H1 (cell line): ENCODE results near the gene OSBPL2. TPM values are rescaled to one million over a fixed set of nuclear protein-coding genes. Genes with fewer than 3 reads are reported as not detected.
A peak's percentile ranks its signal among the peaks of the same experiment; 100 is the strongest.

Experiments used
- CTCF ChIA-PET: fragments of 300-600 bp; sonication (Branson Sonifier 250); formaldehyde crosslinking; loops from one replicate; lab custom pipeline; 2021; ENCODE audit not compliant: partially characterized antibody; lab: Charles Lee
- POLR2A ChIA-PET: fragments of 300-600 bp; sonication (Branson Sonifier 250); formaldehyde crosslinking; loops from one replicate; lab custom pipeline; 2021; ENCODE audit warnings: inconsistent platforms; ENCODE audit not compliant: partially characterized antibody; lab: Charles Lee
- DNase-seq, 2 experiments: peaks; one replicate each; pipeline versions ENCODE4 v3.0.0 to v3.0.0-alpha.2; 2010 to 2022; ENCODE audit warnings: low spot score in 2 of 2, low read depth in 1 of 2, mixed read lengths in 1 of 2
- FAIRE-seq: peaks from 2 replicates; lab custom pipeline; 2011; peaks lifted over from hg19 to GRCh38; lab: Jason Lieb, UNC
- H2AFZ ChIP-seq: 2 replicates; pipeline ENCODE4 v1.8.1; 2012; ENCODE audit warnings: low read length, inconsistent platforms
- H2AK5ac ChIP-seq: 2 replicates; pipeline ENCODE4 v1.6.1; 2013; ENCODE audit warnings: low read depth, low read length
- H2BK120ac ChIP-seq: replicated peaks from 2 replicates; pipeline ENCODE3; 2013; ENCODE audit warnings: low read depth, low read length, inconsistent platforms
- H2BK12ac ChIP-seq: 2 replicates; pipeline ENCODE4 v1.6.1; 2013; ENCODE audit warnings: low read depth, low read length
- H2BK15ac ChIP-seq: 2 replicates; pipeline ENCODE4 v1.6.1; 2013; ENCODE audit warnings: low read length
- H2BK20ac ChIP-seq: 2 replicates; pipeline ENCODE4 v1.6.1; 2013; ENCODE audit warnings: low read length
- H2BK5ac ChIP-seq: 2 replicates; pipeline ENCODE4 v1.6.1; 2013; ENCODE audit warnings: low read depth, low read length
- H3K14ac ChIP-seq: 2 replicates; pipeline ENCODE4 v1.6.1; 2013; ENCODE audit warnings: inconsistent platforms; ENCODE audit not compliant: insufficient read length
- H3K18ac ChIP-seq: 2 replicates; pipeline ENCODE4 v1.6.1; 2013; ENCODE audit warnings: low read length; ENCODE audit errors: extremely low read depth
- H3K23ac ChIP-seq: 2 replicates; pipeline ENCODE4 v1.6.1; 2013; ENCODE audit warnings: inconsistent platforms; ENCODE audit not compliant: insufficient read length
- H3K23me2 ChIP-seq: 2 replicates; pipeline ENCODE4 v1.6.1; 2013; ENCODE audit warnings: low read depth, low read length
- H3K27ac ChIP-seq: 2 replicates; pipeline ENCODE4 v1.6.1; 2011; ENCODE audit warnings: low read depth, low read length, inconsistent platforms
- H3K27me3 ChIP-seq, 4 experiments: replicated peaks in 1 of 4; 1 replicate in 1 of 4; 2 replicates in 3 of 4; pipeline versions ENCODE4 v1.6.1 to v1.8.1; 2011 to 2013; ENCODE audit warnings: low read length in 3 of 4, mild to moderate bottlenecking in 3 of 4, inconsistent platforms in 2 of 4, mixed read lengths in 2 of 4, moderate library complexity in 1 of 4; ENCODE audit not compliant: control insufficient read depth in 3 of 4, insufficient read depth in 3 of 4; ENCODE audit errors: extremely low read depth in 1 of 4
- H3K36me3 ChIP-seq, 4 experiments: 2 replicates each; pipeline versions ENCODE4 v1.6.1 to v1.8.1; 2011 to 2013; ENCODE audit warnings: mild to moderate bottlenecking in 4 of 4, low read length in 3 of 4, moderate library complexity in 2 of 4, control low read depth in 1 of 4, inconsistent platforms in 1 of 4; ENCODE audit not compliant: insufficient read depth in 4 of 4, control insufficient read depth in 2 of 4
- H3K4ac ChIP-seq: replicated peaks from 2 replicates; pipeline ENCODE3; 2013; ENCODE audit warnings: low read length, low read depth, mixed read lengths, inconsistent platforms; ENCODE audit not compliant: insufficient read length
- H3K4me1 ChIP-seq, 4 experiments: replicated peaks in 1 of 4; 1 replicate in 1 of 4; 2 replicates in 3 of 4; pipeline versions ENCODE4 v1.6.1 to v1.8.1; 2011 to 2013; ENCODE audit warnings: low read length in 3 of 4, inconsistent platforms in 2 of 4, mixed read lengths in 1 of 4; ENCODE audit not compliant: insufficient read depth in 4 of 4, control insufficient read depth in 3 of 4
- H3K4me2 ChIP-seq, 2 experiments: 2 replicates each; pipeline versions ENCODE4 v1.6.1 to v1.8.1; 2011 to 2013; ENCODE audit warnings: low read depth in 2 of 2, low read length in 2 of 2, control low read depth in 1 of 2, inconsistent platforms in 1 of 2, mild to moderate bottlenecking in 1 of 2; ENCODE audit not compliant: insufficient read depth in 1 of 2
- H3K4me3 ChIP-seq, 4 experiments: fragments of 200-600, 300-600 bp in 1 of 4; sonication (generic), shearing (Covaris generic), sonication (Bioruptor Twin) in 1 of 4; 2 replicates each; pipeline versions ENCODE4 v1.5.1 to v1.8.1; 2011 to 2016; ENCODE audit warnings: low read length in 4 of 4, low read depth in 3 of 4, control low read depth in 2 of 4, inconsistent platforms in 2 of 4, mild to moderate bottlenecking in 2 of 4, mixed read lengths in 1 of 4, moderate library complexity in 1 of 4; ENCODE audit not compliant: insufficient read depth in 2 of 4; ENCODE audit errors: extremely low read depth in 1 of 4
- H3K56ac ChIP-seq: replicated peaks from 2 replicates; pipeline ENCODE3; 2013; ENCODE audit warnings: low read depth, mild to moderate bottlenecking, mixed read lengths, low read length, inconsistent platforms; ENCODE audit not compliant: insufficient read length
- H3K79me1 ChIP-seq: 2 replicates; pipeline ENCODE4 v1.6.1; 2013; ENCODE audit warnings: low read depth, low read length, control low read depth
- H3K79me2 ChIP-seq, 2 experiments: 2 replicates each; pipeline versions ENCODE4 v1.6.1 to v1.8.1; 2012 to 2013; ENCODE audit warnings: low read length in 2 of 2, mild to moderate bottlenecking in 2 of 2, inconsistent platforms in 1 of 2; ENCODE audit not compliant: insufficient read depth in 2 of 2, control insufficient read depth in 1 of 2
- H3K9ac ChIP-seq, 4 experiments: replicated peaks in 1 of 4; 1 replicate in 1 of 4; 2 replicates in 3 of 4; pipeline versions ENCODE4 v1.6.1 to v1.8.1; 2011 to 2013; ENCODE audit warnings: low read depth in 3 of 4, low read length in 3 of 4, control low read depth in 2 of 4, mild to moderate bottlenecking in 2 of 4, moderate library complexity in 2 of 4, inconsistent platforms in 1 of 4; ENCODE audit errors: extremely low read depth in 1 of 4
- H3K9me3 ChIP-seq, 2 experiments: 2 replicates each; pipeline versions ENCODE4 v1.6.1 to v1.8.1; 2012 to 2013; ENCODE audit warnings: mild to moderate bottlenecking in 2 of 2, moderate library complexity in 2 of 2, control low read depth in 1 of 2, inconsistent platforms in 1 of 2, low read depth in 1 of 2, low read length in 1 of 2, mixed read lengths in 1 of 2; ENCODE audit not compliant: insufficient read depth in 2 of 2
- H4K20me1 ChIP-seq, 2 experiments: replicated peaks in 1 of 2; 2 replicates each; pipeline versions ENCODE3 to v1.8.1; 2011 to 2013; ENCODE audit warnings: inconsistent platforms in 2 of 2, low read length in 2 of 2, mild to moderate bottlenecking in 1 of 2; ENCODE audit not compliant: insufficient read depth in 2 of 2, control insufficient read depth in 1 of 2
- H4K5ac ChIP-seq: 2 replicates; pipeline ENCODE4 v1.6.1; 2013; ENCODE audit warnings: low read length, low read depth, mixed read lengths, inconsistent platforms; ENCODE audit not compliant: insufficient read length
- H4K8ac ChIP-seq: 2 replicates; pipeline ENCODE4 v1.8.0; 2013; ENCODE audit warnings: mild to moderate bottlenecking, moderate library complexity, low read length, inconsistent platforms; ENCODE audit not compliant: insufficient read depth; ENCODE audit errors: extremely low read depth
- H4K91ac ChIP-seq: replicated peaks from 2 replicates; pipeline ENCODE3; 2013; ENCODE audit warnings: low read length, mixed read lengths, inconsistent platforms; ENCODE audit not compliant: insufficient read length
- ATF2 ChIP-seq: IDR thresholded peaks from 2 replicates; pipeline ENCODE4 v1.6.1; 2012; ENCODE audit warnings: low read length, inconsistent platforms
- EP300 ChIP-seq, 2 experiments: IDR thresholded peaks; 1 replicate in 1 of 2; 2 replicates in 1 of 2; pipeline ENCODE4 v1.6.1; 2011 to 2012; ENCODE audit warnings: low read depth in 2 of 2, low read length in 2 of 2, mild to moderate bottlenecking in 2 of 2, borderline replicate concordance in 1 of 2, inconsistent platforms in 1 of 2, moderate library complexity in 1 of 2
- KDM4A ChIP-seq: IDR thresholded peaks from one replicate; pipeline ENCODE4 v1.7.1; 2012; ENCODE audit warnings: low read depth, mild to moderate bottlenecking, moderate library complexity, low read length, inconsistent platforms; ENCODE audit not compliant: severe bottlenecking
- MAFK ChIP-seq: IDR thresholded peaks from 2 replicates; pipeline ENCODE4 v1.6.1; 2012; ENCODE audit warnings: low read depth, mild to moderate bottlenecking, improper control_type of control experiment, low read length
- POLR2A ChIP-seq, 2 experiments: IDR thresholded peaks; 1 replicate in 1 of 2; 2 replicates in 1 of 2; pipeline ENCODE4 v1.6.1; 2011; ENCODE audit warnings: low read depth in 2 of 2, low read length in 2 of 2, mild to moderate bottlenecking in 2 of 2; ENCODE audit errors: control extremely low read depth in 1 of 2
- RBBP5 ChIP-seq: IDR thresholded peaks from 2 replicates; pipeline ENCODE4 v1.7.1; 2012; ENCODE audit warnings: low read depth, mild to moderate bottlenecking, inconsistent platforms, low read length, moderate library complexity, borderline replicate concordance
- RFX5 ChIP-seq: IDR thresholded peaks from 2 replicates; pipeline ENCODE4 v1.6.1; 2011; ENCODE audit warnings: low read depth, low read length, improper control_type of control experiment, borderline replicate concordance
- SP1 ChIP-seq: IDR thresholded peaks from 2 replicates; pipeline ENCODE4 v1.6.1; 2011; ENCODE audit warnings: low read depth, low read length
- TBP ChIP-seq: IDR thresholded peaks from 2 replicates; pipeline ENCODE4 v1.6.1; 2011; ENCODE audit warnings: low read depth, low read length, improper control_type of control experiment
- WGBS, 2 experiments: shearing (Covaris generic) in 1 of 2; methylation state at CpG; one replicate each; pipeline versions ENCODE4 v1.1.6 to v1.1.7; 2013 to 2015; ENCODE audit warnings: low lambda C conversion rate in 2 of 2, mixed read lengths in 2 of 2, inconsistent platforms in 1 of 2, low coverage in 1 of 2, missing lambda C conversion rate in 1 of 2; ENCODE audit not compliant: insufficient replicate concordance in 2 of 2, insufficient coverage in 1 of 2, insufficient read length in 1 of 2; ENCODE audit errors: extremely low coverage in 1 of 2, missing lambda C conversion rate in 1 of 2; 5-methylcytosine and 5-hydroxymethylcytosine counted together
- polyA plus RNA-seq, 7 experiments: library from polyadenylated mRNA; depleted of rRNA in 3 of 7; stranded (reverse) in 5 of 7; unstranded in 2 of 7; fragments of >200 nt in 5 of 7; fragments of 200-250 nt in 2 of 7; gene quantifications; 1 replicate in 5 of 7; 2 replicates in 1 of 7; 4 replicates in 1 of 7; pipeline versions ENCODE4 v1.2.1 to v1.2.3, GENCODE V29; 2011 to 2013; ENCODE audit warnings: missing spikeins in 2 of 7, mixed read lengths in 2 of 7
- total RNA-seq: library from RNA; stranded (reverse); fragmentation: NEBNext Ultra II Directional; extraction: Animal tissue kit (Norgen Biotek cat#: 25700); gene quantifications from 2 replicates; pipeline ENCODE4 v1.2.1, GENCODE V29; 2021
- TF ChIP-seq, protein P1 (sequence below): IDR thresholded peaks from 2 replicates; pipeline ENCODE4 v1.6.1; 2012; ENCODE audit warnings: inconsistent platforms

Gene OSBPL2
- total and polyA plus RNA-seq, 2 of the 8 experiments (the other 6 are each of a cell fraction or from before 2014, with no cell fraction given), result 11.7 to 42.4 TPM

DNA sequence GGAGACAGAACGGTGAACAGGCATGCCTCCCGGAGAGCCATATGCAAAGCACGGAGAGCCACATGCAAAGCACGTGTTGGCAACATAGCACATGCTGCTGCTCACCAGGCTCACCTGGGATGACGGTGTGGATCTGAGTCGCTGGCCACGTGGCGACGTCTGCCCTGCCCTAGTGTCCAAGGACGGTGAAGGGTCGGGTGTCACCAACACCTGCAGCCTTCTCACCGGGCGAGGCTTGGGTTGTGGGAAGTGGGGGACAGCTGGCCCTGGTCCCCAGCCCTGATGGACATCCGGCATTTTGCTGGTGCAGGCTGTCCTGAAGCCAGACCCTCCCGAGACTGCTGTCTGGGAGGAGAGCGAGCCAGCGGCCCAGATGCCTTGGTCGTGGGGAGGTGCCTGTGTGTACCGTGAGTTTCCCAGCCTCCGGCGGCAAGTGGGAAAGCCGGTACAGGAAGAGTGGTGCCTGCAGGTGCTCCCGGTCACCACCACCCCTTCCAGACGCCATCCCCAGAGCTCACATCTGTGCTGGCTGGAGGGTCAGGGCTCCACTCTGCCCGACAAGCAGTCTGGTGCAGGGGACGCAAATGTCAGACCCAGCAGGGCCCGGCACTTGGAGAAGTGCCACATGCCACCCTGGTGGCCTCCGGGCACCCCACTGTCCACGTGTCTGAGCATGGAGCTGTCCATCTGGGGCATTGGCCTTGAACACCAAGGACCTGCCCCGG is 58.6 kb downstream of the OSBPL2 start:
- H3K36me3 ChIP-seq, result peaks cover 0 to 31% (median 5%) of the 10 kb centered on the region in 4 experiments; a peak in 5 of 8 replicates
- ChIA-PET POLR2A (interaction anchor here (0.9 to 1.6 kb wide), 4 partner anchors 9 to 80 kb away, joined by 3 read pairs; no protein-coding TSS in a partner anchor), CTCF (interaction anchor here (0.8 to 1.2 kb wide), 3 partner anchors 12 to 24 kb away, joined by 3 to 4 read pairs (median 3); no protein-coding TSS in a partner anchor)
- no peak overlapping the region for H4K91ac ChIP-seq
- H3K4me1 ChIP-seq, result no peaks in the 10 kb centered on the region; a peak in 1 of 7 replicates
- no peak overlapping the region for H2BK12ac ChIP-seq
- no peak overlapping the region for H2BK120ac ChIP-seq
- H2BK15ac ChIP-seq, result no peak overlapping the region
- DNase-seq (no peak), FAIRE-seq (no peak)
- no peak overlapping the region for H2AK5ac ChIP-seq
- no peak overlapping the region for H3K4me3 ChIP-seq
- no peak overlapping the region for H2BK20ac ChIP-seq
- no peaks in the 10 kb centered on the region for H3K79me2 ChIP-seq
- H3K4me2 ChIP-seq, result no peak overlapping the region
- H3K23ac ChIP-seq, result no peak overlapping the region
- peaks cover 5% of the 10 kb centered on the region; the same call in 1 of the 2 replicates for H3K79me1 ChIP-seq
- H3K9ac ChIP-seq, result no peak overlapping the region
- peaks cover 2 to 5% of the 10 kb centered on the region in 2 experiments for H4K20me1 ChIP-seq
- H3K56ac ChIP-seq, result no peak overlapping the region
- H3K14ac ChIP-seq, result no peak overlapping the region
- H3K27ac ChIP-seq, result no peak overlapping the region
- no peak overlapping the region for H3K4ac ChIP-seq
- no peaks in the 10 kb centered on the region for H3K23me2 ChIP-seq
- H3K27me3 ChIP-seq, result no peaks in the 10 kb centered on the region
- H3K18ac ChIP-seq, result no peak overlapping the region
- peak overlapping the region; percentile 6; the same call in 1 of the 2 replicates for H2BK5ac ChIP-seq
- no peak overlapping the region for H2AFZ ChIP-seq
- no peak overlapping the region for H4K5ac ChIP-seq
- H4K8ac ChIP-seq, result no peak overlapping the region
- 95% methylated on average over 30 of the region's 30 CpGs; no CpG with 5 or more reads in 1 of the 2 experiments for WGBS, 2 experiments
- no peaks in the 10 kb centered on the region for H3K9me3 ChIP-seq
- no peak for TF ChIP-seq RFX5
- TF ChIP-seq, protein P1, sequence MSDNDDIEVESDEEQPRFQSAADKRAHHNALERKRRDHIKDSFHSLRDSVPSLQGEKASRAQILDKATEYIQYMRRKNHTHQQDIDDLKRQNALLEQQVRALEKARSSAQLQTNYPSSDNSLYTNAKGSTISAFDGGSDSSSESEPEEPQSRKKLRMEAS, result no peak
- TF ChIP-seq KDM4A, result no peak
- no peak for TF ChIP-seq TBP
- TF ChIP-seq SP1, result no peak
- no peak for TF ChIP-seq RBBP5
- TF ChIP-seq MAFK, result no peak
- no peak for TF ChIP-seq EP300 (IDR thresholded peaks at IDR 0.05; ENCODE audit: borderline replicate concordance in 1 of 2, low read depth in 2 of 2, low read length in 2 of 2)
- TF ChIP-seq ATF2, result no peak
- TF ChIP-seq POLR2A (IDR thresholded peaks at IDR 0.05; ENCODE audit: control extremely low read depth in 1 of 2, low read depth in 2 of 2, low read length in 2 of 2), result no peak
